H1 (cell line): ENCODE results near the gene RIPOR2.

ENCODE experiments used
- ATF3 ChIP-seq: IDR thresholded peaks from 2 replicates; pipeline ENCODE4 v1.6.1; 2011; ENCODE audit warnings: low read depth, mild to moderate bottlenecking, low read length; ENCODE audit not compliant: insufficient read depth
- BRCA1 ChIP-seq: IDR thresholded peaks from 2 replicates; pipeline ENCODE4 v1.6.1; 2012; ENCODE audit warnings: low read depth, low read length, improper control_type of control experiment
- CBX8 ChIP-seq: fragments of 300-800, 300-1000 bp; sonication (generic); IDR thresholded peaks from 2 replicates; pipeline ENCODE4 v1.7.1; 2016; ENCODE audit warnings: low read depth, low read length, borderline replicate concordance
- CTCF ChIP-seq, 3 experiments: IDR thresholded peaks; 1 replicate in 2 of 3; 2 replicates in 1 of 3; pipeline versions ENCODE4 v1.5.1 to v1.6.1; 2011; ENCODE audit warnings: low read length in 3 of 3, mild to moderate bottlenecking in 3 of 3, inconsistent platforms in 2 of 3, low read depth in 1 of 3, moderate library complexity in 1 of 3; ENCODE audit not compliant: insufficient read depth in 1 of 3; ENCODE audit errors: control extremely low read depth in 1 of 3
- EZH2 ChIP-seq: fragments of 200-600 bp; sonication (generic); IDR thresholded peaks from 2 replicates; pipeline ENCODE4 v1.7.1; 2012; ENCODE audit warnings: low read depth, mild to moderate bottlenecking, moderate library complexity, low read length, inconsistent platforms; ENCODE audit not compliant: severe bottlenecking
- NANOG ChIP-seq: IDR thresholded peaks from 2 replicates; pipeline ENCODE4 v1.6.1; 2011; ENCODE audit warnings: low read length, low read depth, mild to moderate bottlenecking, inconsistent platforms; ENCODE audit not compliant: insufficient read depth, poor library complexity, severe bottlenecking
- RFX5 ChIP-seq: IDR thresholded peaks from 2 replicates; pipeline ENCODE4 v1.6.1; 2011; ENCODE audit warnings: low read depth, low read length, improper control_type of control experiment, borderline replicate concordance
- RNF2 ChIP-seq: fragments of 200-900, 300-1000 bp; sonication (generic); IDR thresholded peaks from 2 replicates; pipeline ENCODE4 v1.7.1; 2016; ENCODE audit warnings: borderline replicate concordance, low read depth, mild to moderate bottlenecking, antibody characterized with exemption, low read length; ENCODE audit not compliant: poor library complexity, severe bottlenecking; ENCODE audit errors: missing control alignments
- SP1 ChIP-seq: IDR thresholded peaks from 2 replicates; pipeline ENCODE4 v1.6.1; 2011; ENCODE audit warnings: low read depth, low read length
- SP4 ChIP-seq: IDR thresholded peaks from 2 replicates; pipeline ENCODE4 v1.6.1; 2012; ENCODE audit warnings: low read length, inconsistent platforms
- SRF ChIP-seq: IDR thresholded peaks from 2 replicates; pipeline ENCODE4 v1.6.1; 2011; ENCODE audit warnings: mild to moderate bottlenecking, low read depth, low read length, moderate library complexity
- TCF12 ChIP-seq: IDR thresholded peaks from 2 replicates; pipeline ENCODE4 v1.6.1; 2011; ENCODE audit warnings: low read depth, mild to moderate bottlenecking, low read length

- TF ChIP-seq TCF12 (no peak), CTCF (IDR thresholded peaks at IDR 0.05; ENCODE audit: control extremely low read depth in 1 of 3, insufficient read depth in 1 of 3, low read depth in 1 of 3, low read length in 3 of 3) (no peak), RNF2 (no peak), EZH2 (no peak), NANOG (no peak), SRF (no peak), RFX5 (no peak), SP1 (no peak), CBX8 (no peak), BRCA1 (no peak), ATF3 (no peak), SP4 (no peak)
Observed at GRCh38 chr6:24836109-24836508, 99.7 kb downstream of the RIPOR2 start.
